HCT116 (cell line): ENCODE data around the gene NLRP6. TPM values are rescaled to one million over a fixed set of nuclear protein-coding genes. Genes with fewer than 3 reads are reported as not detected.

Experiments
- ATAC-seq: fragments of 200-7000 bp; cut with Tn5 transposase; 2 replicates; pipeline ENCODE4 v1.9.1; 2020; ENCODE audit warnings: mild to moderate bottlenecking, moderate library complexity
- BruUV-seq: library from RNA; stranded (reverse); fragments of 400-500 nt; replicated peaks from 2 replicates; lab custom pipeline; 2021; lab: Mats Ljungman, UMichigan
- CTCF ChIA-PET: fragments of 300-600 bp; sonication (Branson Sonifier 250); formaldehyde crosslinking; loops from one replicate; lab custom pipeline; 2021; ENCODE audit warnings: antibody characterized with exemption; lab: Charles Lee
- POLR2A ChIA-PET: fragments of 300-600, 350-600 bp; sonication (Branson Sonifier 250); formaldehyde crosslinking; loops from one replicate; lab custom pipeline; 2021; ENCODE audit warnings: antibody characterized with exemption; lab: Charles Lee
- RAD21 ChIA-PET, 2 experiments: fragments of 300-600 bp; sonication (Branson Sonifier 250); formaldehyde crosslinking; loops; one replicate each; lab custom pipeline; 2023; ENCODE audit warnings: low total read pairs in 2 of 2; ENCODE audit not compliant: uncharacterized antibody in 2 of 2, unreplicated experiment in 2 of 2, low non-redundant PET in 1 of 2; lab: Charles Lee
- DNase-seq: peaks from one replicate; pipeline ENCODE4 v3.0.0-alpha.2; 2010; ENCODE audit warnings: low read depth, low spot score
- H2AFZ ChIP-seq: fragments of 200-600 bp; shearing (Covaris generic), sonication (generic); 2 replicates; pipeline ENCODE4 v1.6.1; 2017; ENCODE audit warnings: low read depth, mixed run types, mixed read lengths, antibody characterized with exemption, low read length; ENCODE audit not compliant: poor library complexity, severe bottlenecking
- H3K27ac ChIP-seq: 2 replicates; pipeline ENCODE4 v1.5.1; 2012; ENCODE audit warnings: low read depth, low read length
- H3K27me3 ChIP-seq: fragments of 200-600 bp; sonication (generic); 2 replicates; pipeline ENCODE4 v1.6.1; 2016; ENCODE audit warnings: mixed run types, low read length, mixed read lengths; ENCODE audit not compliant: insufficient read depth
- H3K36me3 ChIP-seq, 2 experiments: fragments of 200-500 bp in 1 of 2; fragments of 200-600 bp in 1 of 2; sonication (Bioruptor generic) in 1 of 2; sonication (generic) in 1 of 2; 2 replicates each; pipeline versions ENCODE4 v1.5.1 to v1.6.1; 2014 to 2016; ENCODE audit warnings: low read length in 2 of 2, inconsistent platforms in 1 of 2, mixed read lengths in 1 of 2, mixed run types in 1 of 2; ENCODE audit not compliant: insufficient read depth in 2 of 2, control insufficient read depth in 1 of 2
- H3K4me1 ChIP-seq, 2 experiments: fragments of 200-600 bp in 1 of 2; sonication (generic) in 1 of 2; 2 replicates each; pipeline versions ENCODE4 v1.5.1 to v1.6.1; 2012 to 2017; ENCODE audit warnings: low read length in 2 of 2, inconsistent platforms in 1 of 2, mild to moderate bottlenecking in 1 of 2, mixed read lengths in 1 of 2, mixed run types in 1 of 2, moderate library complexity in 1 of 2; ENCODE audit not compliant: insufficient read depth in 2 of 2, control insufficient read depth in 1 of 2
- H3K4me2 ChIP-seq: fragments of 200-600 bp; sonication (generic); 2 replicates; pipeline ENCODE4 v1.6.1; 2017; ENCODE audit warnings: mixed run types, low read length, mixed read lengths
- H3K4me3 ChIP-seq, 2 experiments: fragments of 200-600 bp in 1 of 2; sonication (generic) in 1 of 2; replicated peaks in 1 of 2; 2 replicates each; pipeline ENCODE4 v1.5.1; 2011 to 2016; ENCODE audit warnings: low read length in 2 of 2, control low read depth in 1 of 2, low read depth in 1 of 2, mild to moderate bottlenecking in 1 of 2, mixed read lengths in 1 of 2, mixed run types in 1 of 2
- H3K79me2 ChIP-seq: fragments of 200-600 bp; sonication (generic); 2 replicates; pipeline ENCODE4 v1.6.1; 2017; ENCODE audit warnings: mild to moderate bottlenecking, mixed run types, low read length, moderate library complexity, mixed read lengths; ENCODE audit not compliant: insufficient read depth
- H3K9ac ChIP-seq: fragments of 200-600 bp; sonication (generic); 2 replicates; pipeline ENCODE4 v1.6.1; 2016; ENCODE audit warnings: low read length, mixed read lengths
- H3K9me2 ChIP-seq: fragments of 200-600 bp; sonication (generic), shearing (Covaris generic); 2 replicates; pipeline ENCODE4 v1.6.1; 2017; ENCODE audit warnings: mixed run types, mild to moderate bottlenecking, moderate library complexity; ENCODE audit not compliant: insufficient read depth
- H3K9me3 ChIP-seq, 2 experiments: fragments of 200-500 bp in 1 of 2; fragments of 200-600 bp in 1 of 2; sonication (Bioruptor generic) in 1 of 2; sonication (generic) in 1 of 2; 2 replicates each; pipeline ENCODE4 v1.6.1; 2014 to 2017; ENCODE audit warnings: low read length in 2 of 2, mixed read lengths in 2 of 2, inconsistent platforms in 1 of 2, low read depth in 1 of 2, mild to moderate bottlenecking in 1 of 2, mixed run types in 1 of 2, moderate library complexity in 1 of 2; ENCODE audit not compliant: control insufficient read depth in 1 of 2, insufficient read depth in 1 of 2
- H4K20me1 ChIP-seq: fragments of 200-600 bp; sonication (generic), shearing (Covaris generic); 2 replicates; pipeline ENCODE4 v1.6.1; 2017; ENCODE audit warnings: mixed run types, mild to moderate bottlenecking, moderate library complexity; ENCODE audit not compliant: insufficient read depth
- CBX3 ChIP-seq: IDR thresholded peaks from 2 replicates; pipeline ENCODE4 v1.6.1; 2012; ENCODE audit warnings: low read depth
- RAD21 ChIP-seq: IDR thresholded peaks from 2 replicates; pipeline ENCODE4 v1.6.1; 2012; ENCODE audit warnings: low read depth, mild to moderate bottlenecking
- TCF7L2 ChIP-seq: IDR thresholded peaks from 2 replicates; pipeline ENCODE4 v1.7.0; 2011; ENCODE audit warnings: borderline replicate concordance, inconsistent platforms; ENCODE audit not compliant: insufficient read depth, insufficient read length; ENCODE audit errors: extremely low read depth
- ZBTB33 ChIP-seq: IDR thresholded peaks from 2 replicates; pipeline ENCODE4 v1.6.1; 2011; ENCODE audit warnings: mild to moderate bottlenecking, low read length, moderate library complexity; ENCODE audit not compliant: insufficient replicate concordance; ENCODE audit errors: extremely low read depth
- intact Hi-C: fragments of 100-400 bp; cut with micrococcal nuclease; formaldehyde crosslinking; loops from 2 replicates; pipeline ENCODE4 v1.10.0; 2022
- total RNA-seq: library from RNA; stranded (reverse); gene quantifications from one replicate; pipeline ENCODE4 v1.2.1, GENCODE V29; 2021; ENCODE audit not compliant: unreplicated experiment
- TF ChIP-seq, protein P1 (sequence below), 3 experiments: fragments of 200-600 bp in 1 of 3; sonication (generic) in 1 of 3; IDR thresholded peaks in 2 of 3; conservative IDR thresholded peaks in 1 of 3; 2 replicates each; pipeline ENCODE4 v1.5.1; 2012 to 2017; ENCODE audit warnings: low read depth in 2 of 3, low read length in 2 of 3, antibody characterized with exemption in 1 of 3, borderline replicate concordance in 1 of 3, control low read depth in 1 of 3, mild to moderate bottlenecking in 1 of 3, mixed read lengths in 1 of 3, mixed run types in 1 of 3, moderate library complexity in 1 of 3; ENCODE audit not compliant: insufficient read depth in 1 of 3

The NLRP6 gene
- total RNA-seq, 1 experiment from 2014 or later: not detected

GRCh38 chr11:304061-304506 lies 25.9 kb downstream of the NLRP6 start (continued):
- TF ChIP-seq, protein P1, sequence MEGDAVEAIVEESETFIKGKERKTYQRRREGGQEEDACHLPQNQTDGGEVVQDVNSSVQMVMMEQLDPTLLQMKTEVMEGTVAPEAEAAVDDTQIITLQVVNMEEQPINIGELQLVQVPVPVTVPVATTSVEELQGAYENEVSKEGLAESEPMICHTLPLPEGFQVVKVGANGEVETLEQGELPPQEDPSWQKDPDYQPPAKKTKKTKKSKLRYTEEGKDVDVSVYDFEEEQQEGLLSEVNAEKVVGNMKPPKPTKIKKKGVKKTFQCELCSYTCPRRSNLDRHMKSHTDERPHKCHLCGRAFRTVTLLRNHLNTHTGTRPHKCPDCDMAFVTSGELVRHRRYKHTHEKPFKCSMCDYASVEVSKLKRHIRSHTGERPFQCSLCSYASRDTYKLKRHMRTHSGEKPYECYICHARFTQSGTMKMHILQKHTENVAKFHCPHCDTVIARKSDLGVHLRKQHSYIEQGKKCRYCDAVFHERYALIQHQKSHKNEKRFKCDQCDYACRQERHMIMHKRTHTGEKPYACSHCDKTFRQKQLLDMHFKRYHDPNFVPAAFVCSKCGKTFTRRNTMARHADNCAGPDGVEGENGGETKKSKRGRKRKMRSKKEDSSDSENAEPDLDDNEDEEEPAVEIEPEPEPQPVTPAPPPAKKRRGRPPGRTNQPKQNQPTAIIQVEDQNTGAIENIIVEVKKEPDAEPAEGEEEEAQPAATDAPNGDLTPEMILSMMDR (IDR thresholded peaks at IDR 0.05 in 2 of 3, conservative IDR thresholded peaks at IDR 0.05 in 1 of 3; ENCODE audit: borderline replicate concordance in 1 of 3, insufficient read depth in 1 of 3, low read depth in 2 of 3, low read length in 2 of 3): no peak
- TF ChIP-seq, all 23 proteins: peak for 0

- H3K4me3 ChIP-seq: no peak overlapping the region
- no peaks in the 10 kb centered on the region for H3K79me2 ChIP-seq
- H3K4me1 ChIP-seq: peaks cover 13 to 24% of the 10 kb centered on the region in 2 experiments
- no peak overlapping the region for H3K4me2 ChIP-seq
- CTCF ChIA-PET: interaction anchor here (0.8 to 2.8 kb wide), 4 partner anchors 12 to 143 kb away, joined by 4 to 10 read pairs (median 6); no protein-coding TSS in a partner anchor
- H3K9me3 ChIP-seq: no peaks in the 10 kb centered on the region
- DNase-seq (no peak), ATAC-seq (peak; percentile 46; the same call in 1 of the 2 replicates)
- H2AFZ ChIP-seq: no peak overlapping the region
- no peaks in the 10 kb centered on the region for H4K20me1 ChIP-seq
- H3K9ac ChIP-seq: no peak overlapping the region
- RAD21 ChIA-PET: interaction anchor here in 1 of 2 experiments (0.8 kb wide), 1 partner anchor 57 kb away, joined by 3 read pairs; no protein-coding TSS in a partner anchor
- no peaks in the 10 kb centered on the region for H3K9me2 ChIP-seq
- TF ChIP-seq ZBTB33: no peak
- no peak for TF ChIP-seq TCF7L2
- no peak for TF ChIP-seq CBX3
- TF ChIP-seq RAD21: peak; percentile 79
- TF ChIP-seq, protein P1 (IDR thresholded peaks at IDR 0.05 in 2 of 3, conservative IDR thresholded peaks at IDR 0.05 in 1 of 3; ENCODE audit: borderline replicate concordance in 1 of 3, insufficient read depth in 1 of 3, low read depth in 2 of 3, low read length in 2 of 3): peak; percentile 64 to 68 (median 67); a peak in 5 of 6 replicates
- no peak overlapping the region for H3K27ac ChIP-seq
- H3K27me3 ChIP-seq: no peaks in the 10 kb centered on the region
- intact Hi-C loops: loop anchor here (1.0 to 10.0 kb wide), 3 partner anchors 52 to 143 kb away; partner anchors contain the start of gene PKP3
- BruUV-seq: no TSS peak
- POLR2A ChIA-PET: no interaction called here
- no peaks in the 10 kb centered on the region for H3K36me3 ChIP-seq
Observed at GRCh38 chr11:304915-305843, 27.0 kb downstream of the NLRP6 start.
